Measurements from ENCODE around the gene PPP2R3A.

Gene PPP2R3A

DNA sequence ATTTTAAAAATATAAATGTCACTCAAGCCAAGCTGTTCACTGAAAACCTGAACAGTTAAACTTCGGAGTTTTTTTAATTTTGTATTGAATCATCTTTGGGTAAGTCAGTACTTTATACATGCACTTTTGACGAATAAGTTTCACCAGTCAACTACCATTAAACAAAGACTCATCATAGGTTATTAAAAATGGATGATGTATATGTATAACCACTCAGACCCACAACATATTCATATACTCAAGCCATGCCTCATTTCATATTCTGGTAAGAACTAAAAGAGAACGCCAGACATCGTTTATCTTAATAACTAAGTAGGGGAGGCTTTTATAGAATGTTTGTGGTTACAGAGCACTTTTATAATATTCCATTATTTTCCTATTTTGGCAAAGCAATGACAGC lies 212.3 kb downstream of the PPP2R3A start:
- no peak for TF ChIP-seq EZH2 (IDR thresholded peaks at IDR 0.05; ENCODE audit: borderline replicate concordance, low read length)
- TF ChIP-seq, protein P1, sequence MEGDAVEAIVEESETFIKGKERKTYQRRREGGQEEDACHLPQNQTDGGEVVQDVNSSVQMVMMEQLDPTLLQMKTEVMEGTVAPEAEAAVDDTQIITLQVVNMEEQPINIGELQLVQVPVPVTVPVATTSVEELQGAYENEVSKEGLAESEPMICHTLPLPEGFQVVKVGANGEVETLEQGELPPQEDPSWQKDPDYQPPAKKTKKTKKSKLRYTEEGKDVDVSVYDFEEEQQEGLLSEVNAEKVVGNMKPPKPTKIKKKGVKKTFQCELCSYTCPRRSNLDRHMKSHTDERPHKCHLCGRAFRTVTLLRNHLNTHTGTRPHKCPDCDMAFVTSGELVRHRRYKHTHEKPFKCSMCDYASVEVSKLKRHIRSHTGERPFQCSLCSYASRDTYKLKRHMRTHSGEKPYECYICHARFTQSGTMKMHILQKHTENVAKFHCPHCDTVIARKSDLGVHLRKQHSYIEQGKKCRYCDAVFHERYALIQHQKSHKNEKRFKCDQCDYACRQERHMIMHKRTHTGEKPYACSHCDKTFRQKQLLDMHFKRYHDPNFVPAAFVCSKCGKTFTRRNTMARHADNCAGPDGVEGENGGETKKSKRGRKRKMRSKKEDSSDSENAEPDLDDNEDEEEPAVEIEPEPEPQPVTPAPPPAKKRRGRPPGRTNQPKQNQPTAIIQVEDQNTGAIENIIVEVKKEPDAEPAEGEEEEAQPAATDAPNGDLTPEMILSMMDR (IDR thresholded peaks at IDR 0.05; ENCODE audit: low read length): no peak
- Histone ChIP-seq H3F3A (ENCODE audit: insufficient read depth, low read length) (no peaks in the 10 kb centered on the region), H3K27me3 (ENCODE audit: insufficient read depth, low read length) (no peaks in the 10 kb centered on the region), H3K27ac (ENCODE audit: low read depth, low read length, poor library complexity, severe bottlenecking) (no peak overlapping the region), H2AFZ (ENCODE audit: low read length) (no peak overlapping the region), H3K4me2 (ENCODE audit: low read length) (no peak overlapping the region), H3K4me1 (ENCODE audit: insufficient read depth, low read length, severe bottlenecking) (peaks cover 40% of the 10 kb centered on the region), H3K9me2 (ENCODE audit: low read depth, low read length) (no peaks in the 10 kb centered on the region), H3K36me3 (ENCODE audit: insufficient read depth, low read length) (peaks cover 5% of the 10 kb centered on the region; the same call in 1 of the 2 replicates), H3K79me2 (ENCODE audit: insufficient read depth, low read length) (peaks cover 99% of the 10 kb centered on the region), H3K4me3 (ENCODE audit: low read depth, low read length, poor library complexity, severe bottlenecking) (no peak overlapping the region), H3K9me3 (ENCODE audit: low read length) (no peaks in the 10 kb centered on the region), H3K9ac (ENCODE audit: low read length) (no peak overlapping the region), H4K20me1 (ENCODE audit: insufficient read depth, low read length) (peaks cover 5% of the 10 kb centered on the region; the same call in 1 of the 2 replicates)

DNA sequence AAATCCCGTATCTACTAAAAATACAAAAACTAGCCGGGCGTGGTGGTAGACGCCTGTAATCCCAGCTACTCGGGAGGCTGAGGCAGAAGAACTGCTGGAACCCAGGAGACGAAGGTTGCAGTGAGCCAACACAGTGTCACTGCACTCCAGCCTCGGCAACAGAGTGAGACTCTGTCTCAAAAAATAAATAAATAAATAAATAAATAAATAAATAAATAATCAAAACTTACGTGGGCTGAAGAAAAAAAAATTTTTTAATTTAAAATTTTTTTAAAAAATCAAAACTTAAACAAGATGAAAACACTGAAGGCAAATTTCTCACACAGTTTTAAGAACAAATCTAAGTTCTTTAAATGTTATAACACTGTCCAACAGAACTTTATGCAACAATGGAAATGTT lies 216.2 kb downstream of the PPP2R3A start:
- peaks cover 5% of the 10 kb centered on the region; the same call in 1 of the 2 replicates for H4K20me1 ChIP-seq (ENCODE audit: insufficient read depth, low read length)

DNA sequence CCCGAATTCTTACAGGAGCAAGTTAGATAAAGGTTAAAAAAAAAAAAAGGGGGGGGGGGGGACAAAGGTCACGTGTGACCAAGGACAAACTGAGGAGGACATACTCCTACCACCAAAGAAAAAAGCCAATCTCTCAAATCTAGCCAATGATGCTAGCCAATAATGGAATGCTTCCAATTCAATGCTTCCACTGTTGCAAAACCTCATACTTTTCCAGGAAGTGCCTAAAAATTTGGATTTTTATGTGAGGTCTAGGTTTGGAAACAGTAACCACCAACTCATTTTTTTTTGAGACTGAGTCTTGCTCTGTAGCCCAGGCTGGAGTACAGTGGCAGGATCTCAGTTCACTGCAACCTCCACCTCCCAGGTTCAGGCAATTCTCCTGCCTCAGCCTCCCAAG lies 219.2 kb downstream of the PPP2R3A start:
- Histone ChIP-seq H3K27ac (ENCODE audit: low read depth, low read length, poor library complexity, severe bottlenecking) (no peak overlapping the region), H3K36me3 (ENCODE audit: insufficient read depth, low read length) (no peaks in the 10 kb centered on the region), H3K4me2 (ENCODE audit: low read length) (no peak overlapping the region), H2AFZ (ENCODE audit: low read length) (no peak overlapping the region), H3K9me3 (ENCODE audit: low read length) (no peaks in the 10 kb centered on the region), H3K4me1 (ENCODE audit: insufficient read depth, low read length, severe bottlenecking) (peaks cover 79% of the 10 kb centered on the region), H3F3A (ENCODE audit: insufficient read depth, low read length) (no peaks in the 10 kb centered on the region), H3K4me3 (ENCODE audit: low read depth, low read length, poor library complexity, severe bottlenecking) (no peak overlapping the region), H3K79me2 (ENCODE audit: insufficient read depth, low read length) (peaks cover 99% of the 10 kb centered on the region), H4K20me1 (ENCODE audit: insufficient read depth, low read length) (peaks cover 2% of the 10 kb centered on the region; the same call in 1 of the 2 replicates), H3K9ac (ENCODE audit: low read length) (no peak overlapping the region), H3K27me3 (ENCODE audit: insufficient read depth, low read length) (no peaks in the 10 kb centered on the region), H3K9me2 (ENCODE audit: low read depth, low read length) (no peaks in the 10 kb centered on the region)
- TF ChIP-seq, protein P1 (IDR thresholded peaks at IDR 0.05; ENCODE audit: low read length): no peak
- no peak for TF ChIP-seq EZH2 (IDR thresholded peaks at IDR 0.05; ENCODE audit: borderline replicate concordance, low read length)

More for the DNA sequence above, 216.2 kb downstream of the PPP2R3A start:
- no peak overlapping the region for H3K4me3 ChIP-seq (ENCODE audit: low read depth, low read length, poor library complexity, severe bottlenecking)
- no peak overlapping the region for H3K27ac ChIP-seq (ENCODE audit: low read depth, low read length, poor library complexity, severe bottlenecking)
- H3K9ac ChIP-seq (ENCODE audit: low read length): no peak overlapping the region
- H3K9me3 ChIP-seq (ENCODE audit: low read length): no peaks in the 10 kb centered on the region
- H3K9me2 ChIP-seq (ENCODE audit: low read depth, low read length): no peaks in the 10 kb centered on the region
- no peaks in the 10 kb centered on the region for H3K27me3 ChIP-seq (ENCODE audit: insufficient read depth, low read length)
- H3F3A ChIP-seq (ENCODE audit: insufficient read depth, low read length): no peaks in the 10 kb centered on the region
- peaks cover 63% of the 10 kb centered on the region for H3K4me1 ChIP-seq (ENCODE audit: insufficient read depth, low read length, severe bottlenecking)
- peaks cover 99% of the 10 kb centered on the region for H3K79me2 ChIP-seq (ENCODE audit: insufficient read depth, low read length)
- no peaks in the 10 kb centered on the region for H3K36me3 ChIP-seq (ENCODE audit: insufficient read depth, low read length)
- H3K4me2 ChIP-seq (ENCODE audit: low read length): no peak overlapping the region; the same call in 1 of the 2 replicates
- TF ChIP-seq, protein P1 (IDR thresholded peaks at IDR 0.05; ENCODE audit: low read length): no peak
- no peak for TF ChIP-seq EZH2 (IDR thresholded peaks at IDR 0.05; ENCODE audit: borderline replicate concordance, low read length)
- no peak overlapping the region for H2AFZ ChIP-seq (ENCODE audit: low read length)
